ENCODE measurements around the gene CHST6. TPM values are rescaled to one million over a fixed set of nuclear protein-coding genes. Genes with fewer than 3 reads are reported as not detected.

CHST6 gene
- total and polyA plus RNA-seq, 9 of the 15 experiments (the other 6 are each of a cell fraction or from before 2014, with no cell fraction given) = 0.01 to 0.05 (median 0.02) TPM; not detected in 6

DNA sequence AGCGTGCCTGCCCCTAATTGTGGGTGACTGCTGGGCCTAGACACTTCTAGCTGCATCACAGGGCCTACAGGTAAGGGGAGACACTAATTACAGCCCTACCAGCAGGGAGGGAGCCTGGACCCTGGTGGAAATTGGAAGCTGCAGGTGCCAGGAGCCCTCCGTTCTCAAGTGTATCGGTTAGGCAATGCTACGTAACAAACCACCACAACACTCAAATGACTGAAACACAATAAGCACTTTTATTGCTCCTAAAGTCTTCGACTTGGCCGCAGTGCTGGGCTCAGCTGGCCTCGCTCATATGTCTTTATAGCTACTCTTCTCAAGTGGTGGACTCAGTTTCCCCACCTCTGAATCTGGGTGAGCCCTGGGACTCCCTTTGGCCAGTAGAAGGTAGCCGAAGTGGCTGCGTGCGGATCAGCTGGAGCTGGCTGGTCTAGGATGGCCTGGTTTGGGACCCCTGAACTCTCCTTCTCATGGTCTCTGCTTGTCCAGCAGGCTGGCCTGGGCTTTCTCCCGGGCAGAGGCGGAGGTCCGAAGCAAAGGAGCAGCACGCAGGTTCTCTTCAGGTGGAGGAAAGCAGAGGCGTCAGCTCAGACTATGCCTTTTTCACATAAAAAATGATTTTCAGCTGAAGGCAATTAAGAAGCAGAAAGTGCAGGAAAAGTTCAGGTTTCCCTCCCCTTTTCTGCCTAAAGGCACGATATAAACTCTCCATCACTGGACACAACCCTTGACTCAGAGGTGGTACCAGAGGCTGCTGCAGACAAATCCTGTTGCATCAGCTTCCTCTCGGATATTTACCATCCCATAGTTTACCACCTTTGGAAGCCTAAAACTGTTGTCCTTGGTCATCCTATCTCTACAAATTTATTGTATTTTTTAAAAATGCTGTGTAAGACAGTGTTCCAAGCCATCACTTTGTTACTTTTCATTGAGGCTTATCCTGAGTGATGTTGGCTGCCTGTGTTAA lies 22.0 kb downstream of the CHST6 start (continued):
- no peak for TF ChIP-seq GTF2E2 (tag; IDR thresholded peaks at IDR 0.05)

- intact Hi-C loops (cut with micrococcal nuclease) = loop anchor here (1.0 to 2.0 kb wide), 3 partner anchors 45 to 292 kb away; no protein-coding TSS in a partner anchor
- ChIA-PET POLR2A (interaction anchor here (1.2 kb wide), 1 partner anchor 299 kb away, joined by 3 read pairs; no protein-coding TSS in a partner anchor), CTCF (ENCODE audit: low intra/inter-chr PET ratio) (interaction anchor here (2.3 kb wide), 1 partner anchor 293 kb away, joined by 10 read pairs; no protein-coding TSS in a partner anchor)
- Histone ChIP-seq H3K9ac (ENCODE audit: insufficient read depth in 1 of 2, low read depth in 2 of 2, low read length in 2 of 2) (no peak overlapping the region), H3K4me2 (ENCODE audit: insufficient read depth, low read length) (no peak overlapping the region), H3K9me3 (replicated peaks; ENCODE audit: control insufficient read depth, insufficient read depth, low read depth, low read length) (no peaks in the 10 kb centered on the region), H3K27me3 (ENCODE audit: control insufficient read depth in 2 of 2, insufficient read depth in 2 of 2, low read length in 2 of 2) (peaks cover 4 to 9% of the 10 kb centered on the region in 2 experiments; a peak in 3 of 5 replicates), H3K4me3 (no peak overlapping the region), H3K36me3 (ENCODE audit: control insufficient read depth, insufficient read depth, low read length) (no peaks in the 10 kb centered on the region), H3K4me1 (replicated peaks in 1 of 2; ENCODE audit: control insufficient read depth in 2 of 2, insufficient read depth in 2 of 2, low read length in 2 of 2) (no peaks in the 10 kb centered on the region), H3K27ac (ENCODE audit: extremely low read depth, low read depth, low read length) (no peak overlapping the region), H3K79me2 (ENCODE audit: control insufficient read depth, insufficient read depth, low read length) (no peaks in the 10 kb centered on the region), H4K20me1 (replicated peaks; ENCODE audit: control insufficient read depth, insufficient read depth, low read length) (no peaks in the 10 kb centered on the region; the same call in 1 of the 2 replicates), H3K9me1 (ENCODE audit: control insufficient read depth, insufficient read depth, low read length) (no peaks in the 10 kb centered on the region), H2AFZ (ENCODE audit: low read depth, low read length) (no peak overlapping the region)
- DNase-seq (ENCODE audit: extremely low read depth in 1 of 4, low spot score in 3 of 4) = peak; percentile 71 to 79 (median 73)
- peak; percentile 98 for ATAC-seq
- in situ Hi-C loops (cut with MboI) = loop anchor here (10.0 kb wide), 1 partner anchor 293 kb away; no protein-coding TSS in a partner anchor
- FAIRE-seq = peak; percentile 96
- no TSS peak for BruUV-seq (replicated peaks)
- WGBS (ENCODE audit: insufficient coverage, low coverage, missing lambda C conversion rate) = 5% methylated on average over 9 of the region's 10 CpGs
- TF ChIP-seq CREM (IDR thresholded peaks at IDR 0.05; ENCODE audit: low read depth) = peak; percentile 77
- TF ChIP-seq NCOA1 (IDR thresholded peaks at IDR 0.05; ENCODE audit: low read depth) = no peak
- no peak for TF ChIP-seq SIX5 (IDR thresholded peaks at IDR 0.05; ENCODE audit: borderline replicate concordance in 1 of 2, insufficient read depth in 1 of 2, low read depth in 1 of 2, low read length in 2 of 2)
- TF ChIP-seq REST (IDR thresholded peaks at IDR 0.05; ENCODE audit: borderline replicate concordance) = peak; percentile 83
- TF ChIP-seq REST (CRISPR knock-in tag; IDR thresholded peaks at IDR 0.05; ENCODE audit: low read depth) = no peak
Measured at GRCh38 chr16:75471723-75472633, 23.3 kb downstream of the CHST6 start.

Data from K562 (cell line).